ENCODE data around the gene RNPS1.

- TF ChIP-seq CTCF (IDR thresholded peaks at IDR 0.05), result no peak
- no peak for TF ChIP-seq POLR2A (IDR thresholded peaks at IDR 0.05)
These were observed 14.6 kb downstream of the RNPS1 start for GRCh38 chr16:2253293-2253692.

Data from testis (tissue), 2 donors.